Transverse colon (tissue), 4 donors: ENCODE results near the gene WNT6. TPM values are rescaled to one million over a fixed set of nuclear protein-coding genes. Genes with fewer than 3 reads are reported as not detected.
"Not testable (repeated sequence)": the region's sequence is repeated elsewhere in the genome, so short reads cannot be mapped to it uniquely, and the experiment has no call there.

Experiments
- DNase-seq: peaks from one replicate; pipeline ENCODE4 v3.0.0-alpha.2; 2019
- H3K27ac ChIP-seq, 4 donors: fragments of 200-600 bp; sonication (generic); 2 replicates each; pipeline ENCODE4 v1.5.1; 2016 to 2018; ENCODE audit warnings: inconsistent platforms in 4 of 4
- H3K27me3 ChIP-seq: fragments of 200-600 bp; sonication (generic); 2 replicates; pipeline ENCODE4 v1.5.1; 2017; ENCODE audit warnings: inconsistent platforms
- H3K36me3 ChIP-seq, 4 donors: fragments of 200-600 bp; sonication (generic); 2 replicates each; pipeline ENCODE4 v1.5.1; 2017 to 2019; ENCODE audit warnings: inconsistent platforms in 4 of 4
- H3K4me1 ChIP-seq, 4 donors: fragments of 200-600 bp; sonication (generic); 2 replicates each; pipeline ENCODE4 v1.5.1; 2017 to 2020; ENCODE audit warnings: inconsistent platforms in 4 of 4
- H3K4me3 ChIP-seq, 4 donors: fragments of 200-600 bp; sonication (generic); 1 replicate in 1 of 4; 2 replicates in 3 of 4; pipeline versions ENCODE4 v1.5.1 to v1.6.1; 2017 to 2019; ENCODE audit warnings: inconsistent platforms in 4 of 4
- H3K9me3 ChIP-seq, 2 donors: fragments of 200-600 bp; sonication (generic); 2 replicates each; pipeline ENCODE4 v1.5.1; 2017 to 2019; ENCODE audit warnings: inconsistent platforms in 2 of 2
- EP300 ChIP-seq: sonication (generic); formaldehyde crosslinking; IDR thresholded peaks from one replicate; pipeline ENCODE4 v1.6.1; 2017; ENCODE audit warnings: antibody characterized with exemption, low read depth
- POLR2A ChIP-seq: fragments of 450-650 bp; IDR thresholded peaks from one replicate; pipeline ENCODE4 v1.6.1; 2016; ENCODE audit warnings: antibody characterized with exemption, mild to moderate bottlenecking, moderate library complexity
- POLR2AphosphoS5 ChIP-seq, 3 donors: sonication (generic); formaldehyde crosslinking; IDR thresholded peaks; one replicate each; pipeline ENCODE4 v1.6.1; 2016; ENCODE audit warnings: antibody characterized with exemption in 3 of 3
- WGBS, 2 donors: methylation state at CpG; one replicate each; pipeline ENCODE4 v1.1.5; 2018; ENCODE audit warnings: low coverage in 1 of 2; 5-methylcytosine and 5-hydroxymethylcytosine counted together
- in situ Hi-C, 4 donors: fragments of 200-750 bp; cut with MboI; loops; one replicate each; pipeline versions ENCODE4 v1.15.0 to v1.15.1; 2017; ENCODE audit warnings: low sequenced_read_pairs in 3 of 4, low pct_ligation_motif_present in 1 of 4, low pct_unique_long_range_greater_than_20kb in 1 of 4
- intact Hi-C: fragments of 100-400 bp; cut with DNase I; formaldehyde crosslinking; loops from one replicate; pipeline ENCODE4 v1.15.1; 2023; ENCODE audit warnings: low total_unique reads
- total RNA-seq, 4 donors: library from RNA; depleted of rRNA; stranded (reverse); fragments of >200 nt; gene quantifications; one replicate each; pipeline ENCODE4 v1.1.0, GENCODE V29; 2016
- TF ChIP-seq, protein P1 (sequence below), 5 experiments: fragments of 200-600 bp in 3 of 5; fragments of 450-650 bp in 2 of 5; sonication (generic) in 3 of 5; IDR thresholded peaks; 1 replicate in 2 of 5; 2 replicates in 3 of 5; pipeline ENCODE4 v1.5.1; 2016 to 2017; ENCODE audit warnings: antibody characterized with exemption in 5 of 5, inconsistent platforms in 3 of 5, mild to moderate bottlenecking in 2 of 5, moderate library complexity in 1 of 5

WNT6 gene
- total RNA-seq, 4 donors from 2014 or later: 0.82 to 164 (median 1.7) TPM; not detected in 1

DNA sequence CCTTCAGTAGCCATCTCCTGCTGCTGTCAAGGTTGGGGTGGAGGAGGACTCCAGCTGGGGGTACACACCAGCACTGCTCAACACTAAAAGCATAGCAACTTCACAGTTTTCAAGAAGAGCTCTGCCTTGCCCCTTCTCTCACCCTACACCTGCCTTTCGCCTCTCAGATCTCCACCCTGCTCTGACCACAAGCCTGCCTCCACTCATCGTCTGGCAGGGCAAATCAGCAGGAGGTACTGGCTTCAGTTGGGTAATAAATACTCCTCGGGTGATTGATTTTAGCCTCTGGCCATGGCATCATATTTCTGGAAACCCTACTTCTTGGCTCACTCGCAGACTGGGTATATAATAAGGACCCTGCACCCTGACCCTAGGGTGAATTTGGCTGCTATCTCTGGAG, 24.9 kb upstream of the WNT6 start:
- Histone ChIP-seq H3K4me1 (no peaks in the 10 kb centered on the region), H3K4me3 (no peak overlapping the region), H3K27me3 (peaks cover 51% of the 10 kb centered on the region), H3K9me3 (peaks cover 5 to 6% of the 10 kb centered on the region in 2 donors), H3K36me3 (peaks cover 0 to 1% (median 0%) of the 10 kb centered on the region in 4 donors), H3K27ac (no peak overlapping the region)
- in situ Hi-C loops (loop anchor here (10.0 to 25.0 kb wide), 4 partner anchors 97 to 122 kb away; partner anchors contain the start of gene TTLL4 (in 1 of the 4)), intact Hi-C loops (no loop called here)
- 65 to 80% methylated on average over 1 to 4 of the region's 4 CpGs for WGBS, 2 donors
- DNase-seq: no peak
- TF ChIP-seq POLR2A (no peak), POLR2AphosphoS5 (IDR thresholded peaks at IDR 0.05) (no peak), EP300 (no peak)
- TF ChIP-seq, protein P1, sequence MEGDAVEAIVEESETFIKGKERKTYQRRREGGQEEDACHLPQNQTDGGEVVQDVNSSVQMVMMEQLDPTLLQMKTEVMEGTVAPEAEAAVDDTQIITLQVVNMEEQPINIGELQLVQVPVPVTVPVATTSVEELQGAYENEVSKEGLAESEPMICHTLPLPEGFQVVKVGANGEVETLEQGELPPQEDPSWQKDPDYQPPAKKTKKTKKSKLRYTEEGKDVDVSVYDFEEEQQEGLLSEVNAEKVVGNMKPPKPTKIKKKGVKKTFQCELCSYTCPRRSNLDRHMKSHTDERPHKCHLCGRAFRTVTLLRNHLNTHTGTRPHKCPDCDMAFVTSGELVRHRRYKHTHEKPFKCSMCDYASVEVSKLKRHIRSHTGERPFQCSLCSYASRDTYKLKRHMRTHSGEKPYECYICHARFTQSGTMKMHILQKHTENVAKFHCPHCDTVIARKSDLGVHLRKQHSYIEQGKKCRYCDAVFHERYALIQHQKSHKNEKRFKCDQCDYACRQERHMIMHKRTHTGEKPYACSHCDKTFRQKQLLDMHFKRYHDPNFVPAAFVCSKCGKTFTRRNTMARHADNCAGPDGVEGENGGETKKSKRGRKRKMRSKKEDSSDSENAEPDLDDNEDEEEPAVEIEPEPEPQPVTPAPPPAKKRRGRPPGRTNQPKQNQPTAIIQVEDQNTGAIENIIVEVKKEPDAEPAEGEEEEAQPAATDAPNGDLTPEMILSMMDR (IDR thresholded peaks at IDR 0.05): no peak

DNA sequence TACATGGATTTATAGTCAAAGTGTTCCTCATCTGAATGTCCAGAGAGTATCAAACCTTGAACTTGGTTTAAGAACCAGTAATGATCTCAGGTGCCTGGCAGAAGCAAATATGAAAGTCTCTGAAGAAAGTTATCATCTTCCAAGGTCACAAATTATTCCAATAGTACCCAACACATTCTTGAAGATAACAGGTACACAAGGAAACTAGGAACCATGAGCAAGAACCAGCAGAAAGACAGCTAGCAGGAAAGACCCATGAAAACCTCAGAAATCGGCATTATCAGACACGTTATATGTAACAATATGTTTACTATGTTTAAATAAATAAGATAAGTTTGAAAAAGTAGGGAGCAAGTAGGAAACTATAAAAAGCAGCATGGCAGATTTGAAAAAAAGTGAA, 22.1 kb upstream of the WNT6 start:
- in situ Hi-C loops: loop anchor here (10.0 to 25.0 kb wide), 4 partner anchors 100 to 125 kb away; partner anchors contain the start of gene TTLL4 (in 1 of the 4)
- H3K36me3 ChIP-seq: peaks cover 0 to 1% (median 0%) of the 10 kb centered on the region in 4 donors

DNA sequence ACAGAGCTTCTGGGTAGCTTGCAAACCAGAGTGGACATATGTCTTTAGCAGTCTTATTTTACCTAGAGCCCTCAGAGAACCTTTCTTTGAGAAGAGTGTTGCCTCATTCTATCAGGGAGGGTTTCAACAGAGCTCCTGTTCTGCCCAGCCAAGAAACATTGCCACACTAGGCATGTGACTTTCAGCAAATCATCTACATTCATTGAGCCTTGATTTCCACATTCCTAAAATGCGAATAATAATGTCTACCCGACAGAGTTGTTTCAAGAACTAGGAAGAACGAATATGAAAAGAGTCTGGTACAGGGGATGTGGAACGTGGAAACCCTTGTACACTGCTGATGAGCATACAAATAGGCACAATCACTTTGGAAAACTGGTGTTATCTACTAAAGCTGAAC, 20.2 kb upstream of the WNT6 start:
- TF ChIP-seq EP300: no peak
- TF ChIP-seq, protein P1 (IDR thresholded peaks at IDR 0.05): no peak
- TF ChIP-seq POLR2A: no peak
- no peak for TF ChIP-seq POLR2AphosphoS5 (IDR thresholded peaks at IDR 0.05)

More for the DNA sequence above, 22.1 kb upstream of the WNT6 start:
- Histone ChIP-seq H3K9me3 (peaks cover 5 to 6% of the 10 kb centered on the region in 2 donors), H3K27me3 (peaks cover 51% of the 10 kb centered on the region), H3K4me1 (no peaks in the 10 kb centered on the region), H3K4me3 (no peak overlapping the region), H3K27ac (no peak overlapping the region)
- WGBS, 2 donors: 78 to 80% methylated on average over 2 of the region's 2 CpGs
- intact Hi-C loops: no loop called here
- DNase-seq: no peak
- TF ChIP-seq, protein P1 (IDR thresholded peaks at IDR 0.05): no peak
- no peak for TF ChIP-seq EP300

DNA sequence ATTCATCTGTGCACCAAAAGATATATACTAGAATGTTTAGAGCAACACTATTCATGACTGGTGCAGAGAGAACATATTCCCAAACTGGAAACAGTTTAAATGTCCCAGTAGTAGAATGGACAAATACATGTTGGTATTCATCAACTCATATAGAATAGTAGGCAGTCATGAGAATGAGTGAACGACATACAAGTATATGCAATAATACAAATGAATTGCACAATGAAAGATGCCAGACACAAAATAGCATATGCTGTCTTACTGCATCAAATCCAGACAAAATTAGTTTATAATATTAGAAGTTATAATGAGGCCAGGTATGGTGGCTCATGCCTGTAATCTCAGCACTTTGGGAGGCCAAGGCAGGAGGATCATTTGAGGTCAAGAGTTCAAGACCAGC, 19.7 kb upstream of the WNT6 start:
- no peak for DNase-seq
- intact Hi-C loops: no loop called here
- in situ Hi-C loops: loop anchor here (10.0 to 25.0 kb wide), 4 partner anchors 103 to 128 kb away; partner anchors contain the start of gene TTLL4 (in 1 of the 4)
- Histone ChIP-seq H3K36me3 (peaks cover 0 to 1% (median 0%) of the 10 kb centered on the region in 4 donors), H3K27me3 (peaks cover 40% of the 10 kb centered on the region), H3K4me1 (no peaks in the 10 kb centered on the region), H3K4me3 (no peak overlapping the region), H3K9me3 (peaks cover 5 to 6% of the 10 kb centered on the region in 2 donors), H3K27ac (no peak overlapping the region)
- WGBS, 2 donors: 70 to 93% methylated on average over 1 of the region's 1 CpG
- TF ChIP-seq EP300 (no peak), POLR2A (no peak), POLR2AphosphoS5 (IDR thresholded peaks at IDR 0.05) (no peak)
- TF ChIP-seq, protein P1 (IDR thresholded peaks at IDR 0.05): no peak

More for the DNA sequence above, 20.2 kb upstream of the WNT6 start:
- H3K9me3 ChIP-seq: peaks cover 5 to 6% of the 10 kb centered on the region in 2 donors
- peaks cover 43% of the 10 kb centered on the region for H3K27me3 ChIP-seq
- in situ Hi-C loops (loop anchor here (10.0 to 25.0 kb wide), 4 partner anchors 102 to 127 kb away; partner anchors contain the start of gene TTLL4 (in 1 of the 4)), intact Hi-C loops (no loop called here)
- peaks cover 0 to 1% (median 0%) of the 10 kb centered on the region in 4 donors for H3K36me3 ChIP-seq
- H3K4me1 ChIP-seq: no peaks in the 10 kb centered on the region
- WGBS, 2 donors: 74 to 79% methylated on average over 4 of the region's 4 CpGs
- DNase-seq: no peak
- H3K27ac ChIP-seq: no peak overlapping the region
- H3K4me3 ChIP-seq: no peak overlapping the region

DNA sequence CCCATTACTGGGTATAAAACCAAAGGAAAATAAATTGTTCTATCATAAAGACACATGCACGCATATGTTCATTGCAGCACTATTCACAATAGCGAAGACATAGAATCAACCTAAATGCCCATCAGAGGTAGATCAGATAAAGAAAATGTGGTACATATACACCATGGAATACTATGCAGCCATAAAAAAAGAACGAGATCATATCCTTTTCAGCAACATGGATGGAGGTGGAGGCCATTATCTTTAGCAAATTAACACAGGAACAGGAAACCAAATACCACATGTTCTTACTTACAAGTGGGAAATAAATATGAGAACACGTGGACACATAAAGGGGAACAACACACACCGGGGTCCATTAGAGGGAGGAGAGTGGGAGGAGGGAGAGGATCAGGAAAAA, 15.3 kb upstream of the WNT6 start:
- H3K4me1 ChIP-seq, intact Hi-C loops, DNase-seq, H3K27ac ChIP-seq, H3K36me3 ChIP-seq, H3K4me3 ChIP-seq, H3K9me3 ChIP-seq: not testable (repeated sequence)
- in situ Hi-C loops: loop anchor here in 2 of 4 donors (25.0 kb wide), 2 partner anchors 107 to 132 kb away; partner anchors contain the start of gene TTLL4 (in 1 of the 2)
- peaks cover 12% of the 10 kb centered on the region for H3K27me3 ChIP-seq
- 65 to 88% methylated on average over 5 of the region's 5 CpGs for whole genome bisulfite sequencing, 2 donors

DNA sequence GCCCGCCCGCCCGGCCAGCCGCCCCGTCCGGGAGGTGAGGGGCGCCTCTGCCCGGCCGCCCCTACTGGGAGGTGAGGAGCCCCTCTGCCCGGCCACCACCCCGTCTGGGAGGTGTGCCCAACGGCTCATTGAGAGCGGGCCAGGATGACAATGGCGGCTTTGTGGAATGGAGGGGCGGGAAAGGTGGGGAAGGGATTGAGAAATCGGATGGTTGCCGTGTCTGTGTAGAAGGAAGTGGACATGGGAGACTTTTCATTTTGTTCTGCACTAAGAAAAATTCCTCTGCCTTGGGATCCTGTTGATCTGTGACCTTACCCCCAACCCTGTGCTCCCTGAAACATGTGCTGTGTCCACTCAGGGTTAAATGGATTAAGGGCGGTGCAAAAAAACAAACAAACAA, 12.6 kb upstream of the WNT6 start:
- intact Hi-C loops, H3K4me1 ChIP-seq, H3K9me3 ChIP-seq, DNase-seq, H3K27ac ChIP-seq, H3K36me3 ChIP-seq, H3K4me3 ChIP-seq: not testable (repeated sequence)
- H3K27me3 ChIP-seq: peaks cover 38% of the 10 kb centered on the region
- in situ Hi-C loops: loop anchor here in 2 of 4 donors (25.0 kb wide), 2 partner anchors 110 to 135 kb away; partner anchors contain the start of gene TTLL4 (in 1 of the 2)
- 50 to 66% methylated on average over 1 to 9 of the region's 18 CpGs for WGBS, 2 donors
